ENCODE data around the gene TMEM219. TPM values are rescaled to one million over a fixed set of nuclear protein-coding genes. Genes with fewer than 3 reads are reported as not detected.

TMEM219 gene
- total RNA-seq, 1 experiment from 2014 or later = 69.6 TPM

GRCh38 chr16:29922986-29923501 is 38.8 kb upstream of the TMEM219 start:
- H3K27ac Mint-ChIP-seq = no peak overlapping the region
- POLR2A ChIA-PET = no interaction called here
- H3K36me3 Mint-ChIP-seq = peaks cover 3% of the 10 kb centered on the region
- no peaks in the 10 kb centered on the region; the same call in 1 of the 2 replicates for H3K27me3 Mint-ChIP-seq (ENCODE audit: low read depth)
- ATAC-seq (no peak), DNase-seq (ENCODE audit: low spot score) (no peak)
- CTCF ChIA-PET = interaction anchor here (0.9 to 1.8 kb wide), 5 partner anchors 12 to 223 kb away, joined by 3 to 5 read pairs (median 4); no protein-coding TSS in a partner anchor
- no peak overlapping the region for H3K4me3 Mint-ChIP-seq
- TF ChIP-seq HMGA2 (CRISPR knock-in tag; IDR thresholded peaks at IDR 0.05) (no peak), EMX1 (CRISPR knock-in tag; IDR thresholded peaks at IDR 0.05) (no peak), ATF6 (CRISPR knock-in tag; IDR thresholded peaks at IDR 0.05) (no peak), JUN (CRISPR knock-in tag; IDR thresholded peaks at IDR 0.05) (no peak), ETV6 (CRISPR knock-in tag; IDR thresholded peaks at IDR 0.05) (no peak), ERG (CRISPR knock-in tag; IDR thresholded peaks at IDR 0.05) (no peak), NFATC4 (CRISPR knock-in tag; IDR thresholded peaks at IDR 0.05) (no peak), AR (CRISPR knock-in tag; IDR thresholded peaks at IDR 0.05) (no peak)
- H3K4me1 Mint-ChIP-seq = peaks cover 18% of the 10 kb centered on the region
- H3K9me3 Mint-ChIP-seq = no peaks in the 10 kb centered on the region

GRCh38 chr16:29925105-29925756 is 36.6 kb upstream of the TMEM219 start:
- CTCF ChIA-PET = interaction anchor here (0.7 to 1.9 kb wide), 8 partner anchors 10 to 107 kb away, joined by 3 to 10 read pairs (median 4); partner anchors contain the start of genes ASPHD1 and SEZ6L2
- Mint-ChIP-seq H3K36me3 (no peaks in the 10 kb centered on the region; the same call in none of the 2 replicates), H3K4me3 (peak overlapping the region; percentile 93), H3K4me1 (peaks cover 18% of the 10 kb centered on the region), H3K9me3 (no peaks in the 10 kb centered on the region), H3K27me3 (ENCODE audit: low read depth) (no peaks in the 10 kb centered on the region; the same call in 1 of the 2 replicates), H3K27ac (peak overlapping the region; percentile 54; the same call in 1 of the 2 replicates)
- DNase-seq (ENCODE audit: low spot score) (no peak), ATAC-seq (no peak)
- POLR2A ChIA-PET = interaction anchor here (0.5 to 2.5 kb wide), 7 partner anchors 12 to 561 kb away, joined by 3 to 14 read pairs (median 6); partner anchors contain the start of genes ASPHD1, SEZ6L2, TAOK2 and TMEM219
- no peak for TF ChIP-seq ATF3 (CRISPR knock-in tag; conservative IDR thresholded peaks at IDR 0.05)
- no peak for TF ChIP-seq ZNF425 (CRISPR knock-in tag; conservative IDR thresholded peaks at IDR 0.05)
- TF ChIP-seq NFATC4 (CRISPR knock-in tag; IDR thresholded peaks at IDR 0.05) = no peak
- no peak for TF ChIP-seq FOXJ3 (CRISPR knock-in tag; IDR thresholded peaks at IDR 0.05; ENCODE audit: borderline replicate concordance)
- no peak for TF ChIP-seq SMAD3 (CRISPR knock-in tag; IDR thresholded peaks at IDR 0.05; ENCODE audit: borderline replicate concordance)
- no peak for TF ChIP-seq ZSCAN18 (CRISPR knock-in tag; IDR thresholded peaks at IDR 0.05)
- no peak for TF ChIP-seq OVOL2 (CRISPR knock-in tag; IDR thresholded peaks at IDR 0.05; ENCODE audit: borderline replicate concordance)
- no peak for TF ChIP-seq GABPB1 (CRISPR knock-in tag; IDR thresholded peaks at IDR 0.05)
- no peak for TF ChIP-seq SP1 (CRISPR knock-in tag; conservative IDR thresholded peaks at IDR 0.05)
- TF ChIP-seq PRRX2 (CRISPR knock-in tag; IDR thresholded peaks at IDR 0.05) = no peak
- no peak for TF ChIP-seq ZNF232 (CRISPR knock-in tag; IDR thresholded peaks at IDR 0.05)
- no peak for TF ChIP-seq NFE2L1 (CRISPR knock-in tag; IDR thresholded peaks at IDR 0.05)
- TF ChIP-seq CDX4 (CRISPR knock-in tag; IDR thresholded peaks at IDR 0.05; ENCODE audit: borderline replicate concordance) = no peak
- TF ChIP-seq E2F1 (CRISPR knock-in tag; IDR thresholded peaks at IDR 0.05) = no peak
- no peak for TF ChIP-seq ZNF219 (CRISPR knock-in tag; IDR thresholded peaks at IDR 0.05; ENCODE audit: borderline replicate concordance)
- no peak for TF ChIP-seq HMGA2 (CRISPR knock-in tag; IDR thresholded peaks at IDR 0.05)
